Gastrocnemius medialis (tissue), 4 donors: ENCODE data around the gene ZMYND15. TPM values are rescaled to one million over a fixed set of nuclear protein-coding genes. Genes with fewer than 3 reads are reported as not detected.

ENCODE experiments used
- ATAC-seq, 2 donors: fragments of 150-250 bp; one replicate each; pipeline ENCODE4 v1.9.1; 2016
- DNase-seq, 2 donors: peaks; one replicate each; pipeline ENCODE4 v3.0.0-alpha.2; 2019
- H3K27ac ChIP-seq, 4 donors: fragments of 200-600 bp; sonication (generic); 1 replicate in 1 of 4; 2 replicates in 3 of 4; pipeline ENCODE4 v1.5.1; 2016 to 2018; ENCODE audit warnings: mild to moderate bottlenecking in 2 of 4, moderate library complexity in 1 of 4
- H3K27me3 ChIP-seq, 3 donors: fragments of 200-600 bp; sonication (generic) in 2 of 3; 1 replicate in 1 of 3; 2 replicates in 2 of 3; pipeline versions ENCODE4 v1.5.1 to v1.6.0; 2016 to 2019; ENCODE audit warnings: mild to moderate bottlenecking in 1 of 3, moderate library complexity in 1 of 3
- H3K36me3 ChIP-seq, 2 donors: fragments of 200-600 bp; sonication (generic) in 1 of 2; one replicate each; pipeline ENCODE4 v1.5.1; 2017 to 2018
- H3K4me1 ChIP-seq, 2 donors: fragments of 200-600 bp; sonication (generic) in 1 of 2; one replicate each; pipeline ENCODE4 v1.5.1; 2016 to 2017; ENCODE audit warnings: mild to moderate bottlenecking in 2 of 2
- H3K4me3 ChIP-seq, 4 donors: fragments of 200-600 bp; sonication (generic) in 3 of 4; 1 replicate in 1 of 4; 2 replicates in 3 of 4; pipeline ENCODE4 v1.5.1; 2016 to 2019; ENCODE audit warnings: mild to moderate bottlenecking in 2 of 4
- H3K9me3 ChIP-seq, 3 donors: fragments of 200-600 bp; sonication (generic) in 2 of 3; 1 replicate in 1 of 3; 2 replicates in 2 of 3; pipeline ENCODE4 v1.5.1; 2016 to 2019
- POLR2A ChIP-seq, 2 donors: fragments of 450-650 bp; IDR thresholded peaks; one replicate each; pipeline ENCODE4 v1.6.1; 2017; ENCODE audit warnings: antibody characterized with exemption in 2 of 2, mild to moderate bottlenecking in 2 of 2, moderate library complexity in 2 of 2
- in situ Hi-C, 4 donors: fragments of 200-750 bp; cut with MboI; loops; one replicate each; pipeline versions ENCODE4 v1.15.0 to v1.8.0; 2017; ENCODE audit warnings: low sequenced_read_pairs in 4 of 4
- intact Hi-C: fragments of 100-400 bp; cut with DNase I; formaldehyde crosslinking; loops from one replicate; pipeline ENCODE4 v1.15.1; 2023; ENCODE audit warnings: low total_unique reads
- total RNA-seq, 4 donors: library from RNA; depleted of rRNA; stranded (reverse); fragments of >200 nt; gene quantifications; one replicate each; pipeline versions ENCODE4 v1.1.0 to v1.2.3, GENCODE V29; 2016
- TF ChIP-seq, protein P1 (sequence below), 5 experiments: fragments of 450-650 bp in 3 of 5; fragments of 200-600 bp in 2 of 5; sonication (generic) in 2 of 5; IDR thresholded peaks in 4 of 5; conservative IDR thresholded peaks in 1 of 5; 1 replicate in 4 of 5; 2 replicates in 1 of 5; pipeline ENCODE4 v1.5.1; 2016 to 2019; ENCODE audit warnings: antibody characterized with exemption in 5 of 5, mild to moderate bottlenecking in 3 of 5, moderate library complexity in 3 of 5

The ZMYND15 gene
- total RNA-seq, 4 donors from 2014 or later, result not detected

DNA sequence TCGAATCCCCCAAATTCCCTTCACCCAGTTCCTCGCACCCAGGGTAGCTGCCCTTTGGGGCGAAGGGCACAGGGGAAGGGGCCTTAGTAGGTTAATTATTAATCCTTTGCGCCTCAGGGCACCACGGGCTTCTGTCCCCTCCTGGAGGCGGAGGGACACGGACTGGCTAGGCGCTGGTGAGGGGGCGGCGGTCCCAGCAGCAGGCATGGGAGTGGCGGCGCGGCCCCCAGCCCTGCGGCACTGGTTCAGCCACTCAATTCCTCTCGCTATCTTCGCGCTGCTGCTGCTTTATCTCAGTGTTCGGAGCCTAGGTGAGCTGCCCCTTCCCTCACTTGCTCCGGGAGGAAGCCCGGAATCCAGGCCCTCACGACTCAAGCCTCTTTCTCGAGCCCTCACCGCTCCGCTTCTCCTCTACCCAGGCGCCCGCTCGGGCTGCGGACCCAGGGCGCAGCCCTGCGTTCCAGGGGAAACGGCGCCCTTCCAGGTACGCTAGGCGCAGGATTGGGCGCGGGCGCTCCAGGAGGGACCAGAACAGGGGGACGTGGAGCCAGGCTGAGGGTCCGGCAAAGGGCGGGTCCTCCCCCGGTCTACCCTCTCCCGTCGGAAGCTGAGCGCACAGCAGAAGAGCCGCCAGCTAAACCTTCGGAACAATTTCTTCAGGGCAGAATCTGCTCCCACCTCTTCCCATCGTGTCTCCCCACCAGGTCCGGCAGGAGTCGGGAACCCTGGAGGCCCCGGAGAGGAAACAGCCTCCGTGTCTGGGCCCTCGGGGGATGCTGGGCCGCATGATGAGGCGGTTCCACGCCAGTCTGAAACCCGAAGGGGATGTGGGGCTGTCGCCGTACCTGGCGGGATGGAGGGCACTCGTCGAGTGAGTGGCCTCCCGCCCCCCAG, 49.4 kb downstream of the ZMYND15 start, which contains the start of gene GLTPD2:
Gene GLTPD2 (plus strand): TSS at position 158 of the 894 bp plus-strand sequence. CDS start 48 bp downstream, at position 206.
- no peak for TF ChIP-seq POLR2A (IDR thresholded peaks at IDR 0.05)
- TF ChIP-seq, protein P1, sequence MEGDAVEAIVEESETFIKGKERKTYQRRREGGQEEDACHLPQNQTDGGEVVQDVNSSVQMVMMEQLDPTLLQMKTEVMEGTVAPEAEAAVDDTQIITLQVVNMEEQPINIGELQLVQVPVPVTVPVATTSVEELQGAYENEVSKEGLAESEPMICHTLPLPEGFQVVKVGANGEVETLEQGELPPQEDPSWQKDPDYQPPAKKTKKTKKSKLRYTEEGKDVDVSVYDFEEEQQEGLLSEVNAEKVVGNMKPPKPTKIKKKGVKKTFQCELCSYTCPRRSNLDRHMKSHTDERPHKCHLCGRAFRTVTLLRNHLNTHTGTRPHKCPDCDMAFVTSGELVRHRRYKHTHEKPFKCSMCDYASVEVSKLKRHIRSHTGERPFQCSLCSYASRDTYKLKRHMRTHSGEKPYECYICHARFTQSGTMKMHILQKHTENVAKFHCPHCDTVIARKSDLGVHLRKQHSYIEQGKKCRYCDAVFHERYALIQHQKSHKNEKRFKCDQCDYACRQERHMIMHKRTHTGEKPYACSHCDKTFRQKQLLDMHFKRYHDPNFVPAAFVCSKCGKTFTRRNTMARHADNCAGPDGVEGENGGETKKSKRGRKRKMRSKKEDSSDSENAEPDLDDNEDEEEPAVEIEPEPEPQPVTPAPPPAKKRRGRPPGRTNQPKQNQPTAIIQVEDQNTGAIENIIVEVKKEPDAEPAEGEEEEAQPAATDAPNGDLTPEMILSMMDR (IDR thresholded peaks at IDR 0.05 in 4 of 5, conservative IDR thresholded peaks at IDR 0.05 in 1 of 5), result no peak
- Histone ChIP-seq H3K27ac (peak within 1 kb of the TSS; percentile 91 to 97 (median 95)), H3K4me1 (peaks cover 36 to 44% of the 10 kb centered on the region in 2 donors), H3K36me3 (no peaks in the 10 kb centered on the region), H3K9me3 (no peaks in the 10 kb centered on the region), H3K27me3 (peaks cover 13 to 29% (median 22%) of the 10 kb centered on the region in 3 donors), H3K4me3 (peak within 1 kb of the TSS; percentile 63 to 81 (median 68))
- intact Hi-C loops (no loop called here), in situ Hi-C loops (loop anchor here (5.0 to 25.0 kb wide), 4 partner anchors 54 to 98 kb away; partner anchors contain the start of genes C17orf107 (in 2 of the 4), CXCL16 (in 1 of the 4), MED11 (in 1 of the 4) and ZMYND15 (in 1 of the 4))
- DNase-seq (no peak), ATAC-seq (no peak)

DNA sequence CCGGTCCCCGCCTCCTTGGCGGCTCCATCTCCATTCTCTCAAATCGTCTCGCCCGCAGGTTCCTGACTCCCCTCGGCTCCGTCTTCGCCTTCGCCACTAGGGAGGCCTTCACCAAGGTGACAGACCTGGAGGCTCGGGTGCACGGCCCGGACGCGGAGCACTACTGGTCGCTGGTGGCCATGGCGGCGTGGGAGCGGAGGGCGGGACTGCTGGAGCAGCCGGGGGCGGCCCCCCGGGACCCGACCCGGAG, 50.0 kb downstream of the ZMYND15 start:
- intact Hi-C loops (no loop called here), in situ Hi-C loops (loop anchor here (5.0 to 25.0 kb wide), 4 partner anchors 55 to 98 kb away; partner anchors contain the start of genes C17orf107 (in 2 of the 4), CXCL16 (in 1 of the 4), MED11 (in 1 of the 4) and ZMYND15 (in 1 of the 4))
- Histone ChIP-seq H3K36me3 (no peaks in the 10 kb centered on the region), H3K27ac (peak overlapping the region; percentile 91 to 97 (median 95)), H3K4me3 (peak overlapping the region; percentile 63 to 81 (median 68)), H3K9me3 (no peaks in the 10 kb centered on the region), H3K27me3 (peaks cover 9 to 23% (median 17%) of the 10 kb centered on the region in 3 donors), H3K4me1 (peaks cover 36 to 44% of the 10 kb centered on the region in 2 donors)
- ATAC-seq (peak in 1 of 2 donors; percentile 18), DNase-seq (no peak)
- TF ChIP-seq, protein P1 (IDR thresholded peaks at IDR 0.05 in 4 of 5, conservative IDR thresholded peaks at IDR 0.05 in 1 of 5), result no peak
- TF ChIP-seq POLR2A (IDR thresholded peaks at IDR 0.05), result no peak

DNA sequence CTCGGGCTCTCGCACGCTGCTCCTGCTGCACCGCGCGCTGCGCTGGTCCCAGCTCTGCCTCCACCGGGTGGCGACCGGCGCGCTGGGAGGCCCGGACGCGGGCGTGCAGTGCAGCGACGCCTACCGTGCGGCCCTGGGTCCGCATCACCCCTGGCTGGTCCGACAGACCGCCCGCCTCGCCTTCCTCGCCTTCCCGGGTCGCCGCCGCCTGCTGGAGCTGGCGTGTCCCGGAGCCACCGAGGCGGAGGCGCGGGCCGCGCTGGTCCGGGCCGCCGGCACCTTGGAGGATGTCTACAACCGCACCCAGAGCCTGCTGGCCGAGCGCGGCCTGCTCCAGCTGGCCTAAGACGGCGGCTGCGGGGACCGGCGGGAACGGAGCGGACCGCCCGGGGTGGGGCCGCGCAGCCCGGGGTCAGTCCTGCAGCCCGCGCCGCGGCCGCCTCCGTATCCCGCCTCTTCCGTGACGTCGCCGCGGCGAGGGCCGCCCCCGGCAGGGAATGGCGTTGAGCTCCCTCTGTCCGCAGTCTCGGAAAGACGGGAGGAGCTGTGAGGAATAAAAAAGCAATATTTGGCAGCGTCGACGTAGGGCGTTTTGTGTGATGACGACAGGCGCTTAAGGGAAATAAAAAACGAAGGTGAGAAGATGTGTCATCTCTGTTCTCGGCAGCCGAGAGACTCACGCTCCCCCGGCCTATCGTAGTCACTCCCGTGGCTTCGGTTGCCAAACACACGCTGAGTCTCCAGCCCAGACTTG, 50.5 kb downstream of the ZMYND15 start:
- Histone ChIP-seq H3K4me3 (peak overlapping the region; percentile 63 to 81 (median 68)), H3K36me3 (no peaks in the 10 kb centered on the region), H3K9me3 (no peaks in the 10 kb centered on the region), H3K27ac (peak overlapping the region; percentile 91 to 97 (median 95)), H3K27me3 (peaks cover 7 to 19% (median 13%) of the 10 kb centered on the region in 3 donors), H3K4me1 (peaks cover 36 to 43% of the 10 kb centered on the region in 2 donors)
- intact Hi-C loops (loop anchor here (1.0 to 10.0 kb wide), 4 partner anchors 17 to 215 kb away; partner anchors contain the start of genes MED11, MINK1 and PLD2), in situ Hi-C loops (loop anchor here (5.0 to 25.0 kb wide), 4 partner anchors 55 to 97 kb away; partner anchors contain the start of genes C17orf107 (in 2 of the 4), CXCL16 (in 1 of the 4), MED11 (in 1 of the 4) and ZMYND15 (in 1 of the 4))
- TF ChIP-seq, protein P1 (IDR thresholded peaks at IDR 0.05 in 4 of 5, conservative IDR thresholded peaks at IDR 0.05 in 1 of 5), result peak; percentile 68 to 93 (median 90)
- TF ChIP-seq POLR2A (IDR thresholded peaks at IDR 0.05), result peak; percentile 83 to 88
- DNase-seq (peak; percentile 63 to 78), ATAC-seq (peak; percentile 92 to 94)

DNA sequence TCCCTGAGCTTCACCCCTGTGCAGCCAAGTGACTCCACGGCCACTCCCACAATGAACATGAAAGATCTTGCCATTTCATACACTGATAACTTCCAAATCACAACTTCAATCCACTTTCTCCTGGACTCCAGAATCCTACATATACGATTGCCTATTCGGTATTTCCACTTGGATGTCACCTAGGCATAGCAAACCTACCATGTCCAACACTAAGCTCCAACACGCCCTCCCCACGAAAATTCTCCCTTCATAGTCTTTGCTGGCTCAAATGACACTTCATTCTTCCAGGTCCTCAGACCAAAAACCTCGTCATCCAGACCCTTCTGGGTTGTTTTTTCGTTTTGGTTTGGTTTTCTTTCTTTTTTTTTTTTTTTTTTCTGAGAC, 51.1 kb downstream of the ZMYND15 start:
- in situ Hi-C loops, result loop anchor here in 2 of 4 donors (25.0 kb wide), 1 partner anchor 97 kb away; the partner anchor contains the start of gene C17orf107 (in 2 of the 2)
- intact Hi-C loops, result loop anchor here (1.0 to 10.0 kb wide), 4 partner anchors 17 to 216 kb away; partner anchors contain the start of genes MED11, MINK1 and PLD2
- no peak for TF ChIP-seq POLR2A (IDR thresholded peaks at IDR 0.05)
- TF ChIP-seq, protein P1 (IDR thresholded peaks at IDR 0.05 in 4 of 5, conservative IDR thresholded peaks at IDR 0.05 in 1 of 5), result no peak
- no peak for DNase-seq
- Histone ChIP-seq H3K9me3 (no peaks in the 10 kb centered on the region), H3K4me3 (peak overlapping the region; percentile 63 to 81 (median 68)), H3K4me1 (peaks cover 32 to 41% of the 10 kb centered on the region in 2 donors), H3K27ac (peak overlapping the region; percentile 91 to 97 (median 95)), H3K27me3 (peaks cover 2 to 14% (median 7%) of the 10 kb centered on the region in 3 donors), H3K36me3 (no peaks in the 10 kb centered on the region)
- ATAC-seq, result no peak
